MCF 10A (cell line): ENCODE results near the gene METTL16. TPM values are rescaled to one million over a fixed set of nuclear protein-coding genes. Genes with fewer than 3 reads are reported as not detected.

ENCODE experiments used
- BruUV-seq: library from RNA; stranded (reverse); fragments of 400-500 nt; replicated peaks from 2 replicates; lab custom pipeline; 2021; lab: Mats Ljungman, UMichigan
- CTCF ChIA-PET: fragments of 300-600 bp; sonication (Branson Sonifier 250); formaldehyde crosslinking; extraction: SDS; loops from one replicate; lab custom pipeline; 2021; ENCODE audit warnings: antibody characterized with exemption, inconsistent platforms; lab: Yijun Ruan, JAX
- POLR2A ChIA-PET: fragments of 300-600, 350-650 bp; sonication (Branson Sonifier 250); formaldehyde crosslinking; extraction: SDS; loops from one replicate; lab custom pipeline; 2020; ENCODE audit warnings: antibody characterized with exemption, inconsistent platforms; lab: Yijun Ruan, JAX
- DNase-seq: peaks from one replicate; pipeline ENCODE4 v3.0.0-alpha.2; 2018; ENCODE audit not compliant: unreplicated experiment
- H3K27ac Mint-ChIP-seq: one replicate; pipeline ENCODE4 v1.8.0; 2022; ENCODE audit warnings: mild to moderate bottlenecking, low read depth, mixed read lengths; ENCODE audit not compliant: unreplicated experiment
- H3K27me3 Mint-ChIP-seq: one replicate; pipeline ENCODE4 v1.8.0; 2022; ENCODE audit warnings: mixed read lengths; ENCODE audit not compliant: insufficient read depth, unreplicated experiment
- H3K36me3 Mint-ChIP-seq: one replicate; pipeline ENCODE4 v1.8.0; 2022; ENCODE audit warnings: mild to moderate bottlenecking, moderate library complexity, mixed read lengths; ENCODE audit not compliant: insufficient read depth, unreplicated experiment
- H3K4me1 Mint-ChIP-seq: one replicate; pipeline ENCODE4 v1.8.0; 2022; ENCODE audit warnings: mixed read lengths; ENCODE audit not compliant: insufficient read depth, unreplicated experiment
- H3K4me3 Mint-ChIP-seq: one replicate; pipeline ENCODE4 v1.8.0; 2022; ENCODE audit warnings: mild to moderate bottlenecking, moderate library complexity, mixed read lengths; ENCODE audit not compliant: unreplicated experiment
- H3K9me3 Mint-ChIP-seq: one replicate; pipeline ENCODE4 v1.8.0; 2022; ENCODE audit warnings: mixed read lengths; ENCODE audit not compliant: unreplicated experiment
- CTCF ChIP-seq: fragments of 200-600 bp; IDR thresholded peaks from one replicate; pipeline ENCODE4 v1.8.0; 2022; ENCODE audit warnings: antibody characterized with exemption, mild to moderate bottlenecking; ENCODE audit not compliant: unreplicated experiment
- intact Hi-C: fragments of 100-400 bp; cut with micrococcal nuclease; formaldehyde crosslinking; loops from 2 replicates; pipeline ENCODE4 v1.14.1; 2022
- total RNA-seq: library from RNA; stranded (reverse); gene quantifications from 2 replicates; pipeline ENCODE4 v1.2.3, GENCODE V29; 2022

Gene METTL16
- total RNA-seq, 1 experiment from 2014 or later = 41.4 TPM

- CTCF ChIA-PET = interaction anchor here (0.8 kb wide), 1 partner anchor 35 kb away, joined by 3 read pairs; no protein-coding TSS in a partner anchor
- Mint-ChIP-seq H3K27ac (no peak overlapping the region), H3K4me1 (peaks cover 6% of the 10 kb centered on the region), H3K27me3 (no peaks in the 10 kb centered on the region), H3K36me3 (peaks cover 41% of the 10 kb centered on the region), H3K4me3 (no peak overlapping the region), H3K9me3 (no peaks in the 10 kb centered on the region)
- intact Hi-C loops = no loop called here
- POLR2A ChIA-PET = interaction anchor here (1.4 kb wide), 1 partner anchor 33 kb away, joined by 3 read pairs; no protein-coding TSS in a partner anchor
- BruUV-seq = no TSS peak
- TF ChIP-seq CTCF = no peak
- no peak for DNase-seq
Measured at GRCh38 chr17:2456475-2456874, 55.2 kb downstream of the METTL16 start.

- Mint-ChIP-seq H3K27me3 (no peaks in the 10 kb centered on the region), H3K9me3 (no peaks in the 10 kb centered on the region), H3K36me3 (peaks cover 37% of the 10 kb centered on the region), H3K4me1 (peaks cover 6% of the 10 kb centered on the region), H3K27ac (no peak overlapping the region), H3K4me3 (no peak overlapping the region)
- TF ChIP-seq CTCF = no peak
- BruUV-seq = no TSS peak
- ChIA-PET POLR2A (interaction anchor here (1.4 kb wide), 1 partner anchor 32 kb away, joined by 3 read pairs; no protein-coding TSS in a partner anchor), CTCF (interaction anchor here (0.8 kb wide), 1 partner anchor 34 kb away, joined by 3 read pairs; no protein-coding TSS in a partner anchor)
- no peak for DNase-seq
- intact Hi-C loops = no loop called here
Measured at GRCh38 chr17:2455956-2456355, 55.7 kb downstream of the METTL16 start.

GRCh38 chr17:2453866-2454265, 57.8 kb downstream of the METTL16 start:
- ChIA-PET CTCF (no interaction called here), POLR2A (no interaction called here)
- H3K27ac Mint-ChIP-seq = no peak overlapping the region
- no TSS peak for BruUV-seq
- intact Hi-C loops = no loop called here
- no peak for DNase-seq
- H3K4me1 Mint-ChIP-seq = no peaks in the 10 kb centered on the region
- no peak for TF ChIP-seq CTCF
- no peaks in the 10 kb centered on the region for H3K9me3 Mint-ChIP-seq
- H3K27me3 Mint-ChIP-seq = no peaks in the 10 kb centered on the region
- H3K4me3 Mint-ChIP-seq = no peak overlapping the region
- H3K36me3 Mint-ChIP-seq = peaks cover 21% of the 10 kb centered on the region

GRCh38 chr17:2453325-2453724, 58.4 kb downstream of the METTL16 start:
- H3K4me3 Mint-ChIP-seq = no peak overlapping the region
- peaks cover 15% of the 10 kb centered on the region for H3K36me3 Mint-ChIP-seq
- no peaks in the 10 kb centered on the region for H3K9me3 Mint-ChIP-seq
- no peak for DNase-seq
- BruUV-seq = no TSS peak
- H3K4me1 Mint-ChIP-seq = no peaks in the 10 kb centered on the region
- ChIA-PET POLR2A (no interaction called here), CTCF (no interaction called here)
- TF ChIP-seq CTCF = no peak
- intact Hi-C loops = no loop called here
- H3K27me3 Mint-ChIP-seq = no peaks in the 10 kb centered on the region
- no peak overlapping the region for H3K27ac Mint-ChIP-seq
